Liver (tissue), 9 donors: ENCODE measurements around the gene SORL1. TPM values are rescaled to one million over a fixed set of nuclear protein-coding genes. Genes with fewer than 3 reads are reported as not detected.

Experiments
- DNase-seq: peaks from one replicate; pipeline ENCODE4 v3.0.0-alpha.2; 2017; ENCODE audit warnings: low spot score
- H3K27ac ChIP-seq, 2 donors: one replicate each; pipeline ENCODE4 v1.7.0; 2013; ENCODE audit warnings: inconsistent platforms in 2 of 2, low read length in 2 of 2, control low read depth in 1 of 2, low read depth in 1 of 2, mild to moderate bottlenecking in 1 of 2
- H3K27me3 ChIP-seq, 4 donors: one replicate each; pipeline versions ENCODE4 v1.6.1 to v1.7.0; 2013; ENCODE audit warnings: low read length in 3 of 4, inconsistent platforms in 1 of 4, mild to moderate bottlenecking in 1 of 4, moderate library complexity in 1 of 4; ENCODE audit not compliant: control insufficient read depth in 4 of 4, insufficient read depth in 4 of 4
- H3K36me3 ChIP-seq, 4 donors: one replicate each; pipeline versions ENCODE4 v1.6.1 to v1.7.0; 2013; ENCODE audit warnings: low read length in 3 of 4, mild to moderate bottlenecking in 3 of 4, low read depth in 1 of 4, moderate library complexity in 1 of 4; ENCODE audit not compliant: control insufficient read depth in 4 of 4, insufficient read depth in 3 of 4
- H3K4me1 ChIP-seq, 4 donors: one replicate each; pipeline versions ENCODE4 v1.6.1 to v1.7.0; 2013; ENCODE audit warnings: low read length in 3 of 4, mild to moderate bottlenecking in 3 of 4, moderate library complexity in 1 of 4; ENCODE audit not compliant: control insufficient read depth in 4 of 4, insufficient read depth in 4 of 4
- H3K4me3 ChIP-seq, 3 donors: one replicate each; pipeline versions ENCODE4 v1.6.1 to v1.7.0; 2013; ENCODE audit warnings: low read length in 3 of 3, control low read depth in 1 of 3, low read depth in 1 of 3, mild to moderate bottlenecking in 1 of 3
- H3K9ac ChIP-seq, 2 donors: one replicate each; pipeline ENCODE4 v1.7.0; 2013; ENCODE audit warnings: low read length in 2 of 2, mild to moderate bottlenecking in 2 of 2, moderate library complexity in 2 of 2, control low read depth in 1 of 2, low read depth in 1 of 2
- H3K9me3 ChIP-seq, 4 donors: one replicate each; pipeline versions ENCODE4 v1.6.1 to v1.7.0; 2013; ENCODE audit warnings: low read length in 3 of 4; ENCODE audit not compliant: control insufficient read depth in 4 of 4
- ATF3 ChIP-seq: IDR thresholded peaks from 2 replicates; pipeline ENCODE4 v1.6.1; 2016; ENCODE audit warnings: antibody characterized with exemption
- EGR1 ChIP-seq, 2 donors: IDR thresholded peaks; 2 replicates each; pipeline ENCODE4 v1.6.1; 2016 to 2018; ENCODE audit warnings: antibody characterized with exemption in 2 of 2, low read depth in 2 of 2
- FOXA1 ChIP-seq: IDR thresholded peaks from 2 replicates; pipeline ENCODE4 v1.6.1; 2016; ENCODE audit warnings: antibody characterized with exemption
- FOXA2 ChIP-seq: IDR thresholded peaks from 2 replicates; pipeline ENCODE4 v1.6.1; 2016; ENCODE audit warnings: antibody characterized with exemption
- GABPA ChIP-seq, 2 donors: IDR thresholded peaks in 1 of 2; conservative IDR thresholded peaks in 1 of 2; 2 replicates each; pipeline ENCODE4 v1.6.1; 2016; ENCODE audit warnings: antibody characterized with exemption in 2 of 2, mild to moderate bottlenecking in 1 of 2, moderate library complexity in 1 of 2
- HNF4A ChIP-seq, 2 donors: conservative IDR thresholded peaks; 2 replicates each; pipeline ENCODE4 v1.6.1; 2016; ENCODE audit warnings: antibody characterized with exemption in 2 of 2, mild to moderate bottlenecking in 2 of 2
- HNF4G ChIP-seq: IDR thresholded peaks from 2 replicates; pipeline ENCODE4 v1.6.1; 2016; ENCODE audit warnings: antibody characterized with exemption
- JUND ChIP-seq, 2 donors: IDR thresholded peaks; 2 replicates each; pipeline ENCODE4 v1.6.1; 2016; ENCODE audit warnings: antibody characterized with exemption in 2 of 2
- MAX ChIP-seq: IDR thresholded peaks from 2 replicates; pipeline ENCODE4 v1.6.1; 2016; ENCODE audit warnings: antibody characterized with exemption
- NR2F2 ChIP-seq: IDR thresholded peaks from 2 replicates; pipeline ENCODE4 v1.6.1; 2016; ENCODE audit warnings: antibody characterized with exemption
- REST ChIP-seq: IDR thresholded peaks from 2 replicates; pipeline ENCODE4 v1.6.1; 2016; ENCODE audit warnings: antibody characterized with exemption, mild to moderate bottlenecking
- RXRA ChIP-seq, 2 donors: IDR thresholded peaks; 2 replicates each; pipeline ENCODE4 v1.6.1; 2017 to 2018; ENCODE audit warnings: antibody characterized with exemption in 2 of 2, mild to moderate bottlenecking in 1 of 2
- SP1 ChIP-seq: IDR thresholded peaks from 2 replicates; pipeline ENCODE4 v1.6.1; 2018; ENCODE audit warnings: antibody characterized with exemption, mild to moderate bottlenecking
- TAF1 ChIP-seq: conservative IDR thresholded peaks from 2 replicates; pipeline ENCODE4 v1.6.1; 2016; ENCODE audit warnings: antibody characterized with exemption, mild to moderate bottlenecking
- YY1 ChIP-seq: IDR thresholded peaks from 2 replicates; pipeline ENCODE4 v1.6.1; 2016; ENCODE audit warnings: antibody characterized with exemption, mild to moderate bottlenecking
- ZBTB33 ChIP-seq: IDR thresholded peaks from 2 replicates; pipeline ENCODE4 v1.6.1; 2016; ENCODE audit warnings: antibody characterized with exemption
- WGBS: extraction: QIAGEN DNeasy Blood & Tissue Kit; methylation state at CpG from one replicate; pipeline ENCODE4 v1.1.7; 2013; 5-methylcytosine and 5-hydroxymethylcytosine counted together
- polyA plus RNA-seq, 2 donors: library from polyadenylated mRNA; stranded (reverse) in 1 of 2; unstranded in 1 of 2; fragments of 200-250 nt in 1 of 2; fragments of >200 nt in 1 of 2; fragmentation: Nextera tagmentation in 1 of 2; extraction: Ambion mirVana in 1 of 2; gene quantifications; one replicate each; pipeline versions ENCODE4 v1.2.1 to v1.2.3, GENCODE V29; 2013 to 2015
- total RNA-seq, 2 donors: library from RNA; depleted of rRNA; stranded (reverse); fragments of >200 nt; gene quantifications; one replicate each; pipeline ENCODE4 v1.2.3, GENCODE V29; 2014
- TF ChIP-seq, protein P1 (sequence below): fragments of 150-350 bp; IDR thresholded peaks from 2 replicates; pipeline ENCODE4 v1.5.1; 2017; ENCODE audit warnings: improper control_type of control experiment, low read depth, low read length; ENCODE audit not compliant: missing input control
- donor health status: healthy.
- donor health status: healthy.
- donor health status: healthy.
- donor health status: healthy.
- donor health status: healthy.

SORL1 gene
- total and polyA plus RNA-seq, 4 donors, result 14.6 to 124 (median 25.4) TPM

DNA sequence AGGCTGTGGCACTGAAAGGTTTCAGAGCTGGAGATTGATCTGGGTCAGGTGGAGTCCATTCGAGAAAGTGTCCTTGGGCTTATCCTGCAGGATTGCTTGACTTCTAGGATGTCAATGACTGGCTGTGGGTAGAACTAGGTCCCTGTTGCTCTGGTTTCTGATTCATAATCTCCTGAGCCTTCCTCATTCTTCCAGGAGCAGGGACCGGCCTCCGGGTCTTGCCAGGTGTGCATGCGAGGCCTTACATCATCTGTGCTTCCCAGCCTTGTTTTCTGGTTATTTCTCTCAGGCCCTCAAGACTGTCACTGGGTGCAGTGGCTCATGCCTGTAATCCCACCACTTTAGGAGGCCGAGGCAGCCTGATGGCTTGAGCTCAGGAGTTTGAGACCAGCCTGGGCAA is 33.9 kb downstream of the SORL1 start:
- Histone ChIP-seq H3K27me3 (no peaks in the 10 kb centered on the region), H3K4me3 (no peak overlapping the region), H3K9me3 (no peaks in the 10 kb centered on the region), H3K4me1 (no peaks in the 10 kb centered on the region), H3K27ac (no peak overlapping the region), H3K9ac (no peak overlapping the region), H3K36me3 (peaks cover 3 to 39% (median 26%) of the 10 kb centered on the region in 4 donors)
- DNase-seq, result no peak
- 96% methylated on average over 5 of the region's 5 CpGs for WGBS
- TF ChIP-seq TAF1 (no peak), YY1 (no peak), JUND (IDR thresholded peaks at IDR 0.05) (no peak)

DNA sequence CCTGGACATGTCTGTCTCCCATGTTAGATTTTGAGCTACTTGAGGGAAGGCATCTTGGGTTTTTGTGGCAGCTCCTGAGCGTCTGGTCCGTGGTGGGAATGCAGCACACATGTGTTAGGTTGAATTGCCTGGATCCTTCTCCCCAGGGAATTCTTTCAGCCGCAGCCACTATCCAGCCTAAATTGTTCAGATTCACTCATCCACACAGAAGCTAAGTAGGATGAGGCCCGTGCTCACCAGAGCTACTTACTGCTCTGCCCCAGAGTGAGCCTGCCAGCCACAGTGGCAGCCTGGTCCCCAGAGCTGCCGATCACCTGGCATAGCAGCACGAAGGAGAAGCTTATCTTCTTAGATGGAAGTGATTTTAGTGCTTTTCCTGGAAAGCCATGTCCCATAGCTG is 35.1 kb downstream of the SORL1 start:
- H3K27me3 ChIP-seq, result no peaks in the 10 kb centered on the region
- peaks cover 3 to 44% (median 29%) of the 10 kb centered on the region in 4 donors for H3K36me3 ChIP-seq
- no peak for DNase-seq
- no peak overlapping the region for H3K9ac ChIP-seq
- no peaks in the 10 kb centered on the region for H3K4me1 ChIP-seq
- WGBS, result 79% methylated on average over 6 of the region's 6 CpGs
- H3K9me3 ChIP-seq, result no peaks in the 10 kb centered on the region
- H3K27ac ChIP-seq, result no peak overlapping the region
- no peak for TF ChIP-seq FOXA2
- no peak overlapping the region for H3K4me3 ChIP-seq

DNA sequence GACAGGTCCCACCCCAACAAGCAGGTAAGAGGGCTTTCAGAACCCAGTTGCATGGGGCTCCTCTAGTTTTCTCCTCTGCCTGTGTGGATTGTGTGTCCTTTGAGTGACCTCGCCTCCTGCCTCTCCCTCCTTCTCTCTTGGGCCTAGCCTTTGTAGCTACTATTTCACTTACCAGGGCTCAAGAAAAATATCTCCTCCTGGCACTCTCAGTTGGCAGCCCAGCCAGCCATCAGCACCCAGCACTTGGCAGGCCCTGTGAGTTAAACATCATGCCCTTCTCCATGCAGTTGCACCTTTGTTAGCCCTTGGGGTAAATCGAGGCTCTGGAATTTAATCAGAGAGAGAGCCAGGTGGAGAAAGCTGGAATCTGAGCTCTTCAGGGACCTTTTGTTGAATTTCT is 36.1 kb downstream of the SORL1 start:
- Histone ChIP-seq H3K27me3 (no peaks in the 10 kb centered on the region), H3K4me1 (no peaks in the 10 kb centered on the region), H3K9me3 (no peaks in the 10 kb centered on the region), H3K36me3 (peaks cover 3 to 44% (median 29%) of the 10 kb centered on the region in 4 donors), H3K4me3 (no peak overlapping the region), H3K9ac (no peak overlapping the region), H3K27ac (no peak overlapping the region)
- no peak for DNase-seq
- 89% methylated on average over 2 of the region's 2 CpGs for WGBS
- no peak for TF ChIP-seq MAX
- no peak for TF ChIP-seq YY1
- no peak for TF ChIP-seq JUND (IDR thresholded peaks at IDR 0.05)
- no peak for TF ChIP-seq NR2F2
- TF ChIP-seq REST, result no peak
- no peak for TF ChIP-seq HNF4A (conservative IDR thresholded peaks at IDR 0.05)
- TF ChIP-seq FOXA1, result no peak
- no peak for TF ChIP-seq ATF3
- no peak for TF ChIP-seq GABPA (IDR thresholded peaks at IDR 0.05 in 1 of 2, conservative IDR thresholded peaks at IDR 0.05 in 1 of 2)
- TF ChIP-seq EGR1 (IDR thresholded peaks at IDR 0.05; ENCODE audit: low read depth in 2 of 2), result no peak
- TF ChIP-seq, protein P1, sequence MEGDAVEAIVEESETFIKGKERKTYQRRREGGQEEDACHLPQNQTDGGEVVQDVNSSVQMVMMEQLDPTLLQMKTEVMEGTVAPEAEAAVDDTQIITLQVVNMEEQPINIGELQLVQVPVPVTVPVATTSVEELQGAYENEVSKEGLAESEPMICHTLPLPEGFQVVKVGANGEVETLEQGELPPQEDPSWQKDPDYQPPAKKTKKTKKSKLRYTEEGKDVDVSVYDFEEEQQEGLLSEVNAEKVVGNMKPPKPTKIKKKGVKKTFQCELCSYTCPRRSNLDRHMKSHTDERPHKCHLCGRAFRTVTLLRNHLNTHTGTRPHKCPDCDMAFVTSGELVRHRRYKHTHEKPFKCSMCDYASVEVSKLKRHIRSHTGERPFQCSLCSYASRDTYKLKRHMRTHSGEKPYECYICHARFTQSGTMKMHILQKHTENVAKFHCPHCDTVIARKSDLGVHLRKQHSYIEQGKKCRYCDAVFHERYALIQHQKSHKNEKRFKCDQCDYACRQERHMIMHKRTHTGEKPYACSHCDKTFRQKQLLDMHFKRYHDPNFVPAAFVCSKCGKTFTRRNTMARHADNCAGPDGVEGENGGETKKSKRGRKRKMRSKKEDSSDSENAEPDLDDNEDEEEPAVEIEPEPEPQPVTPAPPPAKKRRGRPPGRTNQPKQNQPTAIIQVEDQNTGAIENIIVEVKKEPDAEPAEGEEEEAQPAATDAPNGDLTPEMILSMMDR, result no peak
- no peak for TF ChIP-seq TAF1
- TF ChIP-seq ZBTB33, result no peak
- no peak for TF ChIP-seq HNF4G
- TF ChIP-seq RXRA (IDR thresholded peaks at IDR 0.05), result no peak
- no peak for TF ChIP-seq SP1
